Loucy (cell line): ENCODE results near the gene RNF168.

Experiments used
- H2AFZ ChIP-seq: fragments of 200-600 bp; sonication (generic); 2 replicates; pipeline ENCODE4 v1.6.0; 2016; ENCODE audit warnings: antibody characterized with exemption, mild to moderate bottlenecking, low read length, moderate library complexity
- H3F3A ChIP-seq: fragments of 200-600 bp; 2 replicates; pipeline ENCODE4 v1.6.0; 2016; ENCODE audit warnings: antibody characterized with exemption, low read depth, mild to moderate bottlenecking
- H3K27me3 ChIP-seq: fragments of 200-600 bp; sonication (generic); 2 replicates; pipeline ENCODE4 v1.6.1; 2014; ENCODE audit warnings: low read length, mild to moderate bottlenecking; ENCODE audit not compliant: insufficient read depth, poor library complexity, severe bottlenecking
- H3K36me3 ChIP-seq: fragments of 200-600 bp; sonication (generic); 2 replicates; pipeline ENCODE4 v1.6.1; 2016; ENCODE audit warnings: low read length; ENCODE audit not compliant: insufficient read depth
- H3K4me1 ChIP-seq: fragments of 200-600 bp; sonication (generic); 2 replicates; pipeline ENCODE4 v1.5.1; 2014; ENCODE audit warnings: low read length, mild to moderate bottlenecking; ENCODE audit not compliant: insufficient read depth, poor library complexity, severe bottlenecking
- H3K4me2 ChIP-seq: fragments of 200-600 bp; sonication (generic); 2 replicates; pipeline ENCODE4 v1.6.0; 2014; ENCODE audit warnings: antibody characterized with exemption, low read length, low read depth, mild to moderate bottlenecking; ENCODE audit not compliant: poor library complexity, severe bottlenecking
- H3K4me3 ChIP-seq: fragments of 200-600 bp; sonication (generic); 2 replicates; pipeline ENCODE4 v1.5.1; 2014; ENCODE audit warnings: low read length, mild to moderate bottlenecking, mixed read lengths; ENCODE audit not compliant: poor library complexity, severe bottlenecking
- H3K79me2 ChIP-seq: fragments of 200-600 bp; sonication (generic); 2 replicates; pipeline ENCODE4 v1.6.1; 2014; ENCODE audit warnings: low read length; ENCODE audit not compliant: insufficient read depth
- H3K9ac ChIP-seq: fragments of 200-600 bp; sonication (generic); 2 replicates; pipeline ENCODE4 v1.6.0; 2014; ENCODE audit warnings: mild to moderate bottlenecking, low read depth, low read length, moderate library complexity; ENCODE audit not compliant: poor library complexity, severe bottlenecking
- H3K9me2 ChIP-seq: fragments of 200-600 bp; sonication (generic); replicated peaks from 2 replicates; pipeline ENCODE4 v1.6.1; 2016; ENCODE audit warnings: low read depth, low read length, mixed read lengths
- H3K9me3 ChIP-seq: fragments of 200-600 bp; sonication (generic); 2 replicates; pipeline ENCODE4 v1.6.1; 2014; ENCODE audit warnings: mild to moderate bottlenecking, antibody characterized with exemption, low read length, low read depth; ENCODE audit not compliant: insufficient read depth
- H4K20me1 ChIP-seq: fragments of 200-600 bp; sonication (generic); 2 replicates; pipeline ENCODE4 v1.6.0; 2014; ENCODE audit warnings: antibody characterized with exemption, low read length, mild to moderate bottlenecking; ENCODE audit not compliant: insufficient read depth, poor library complexity, severe bottlenecking
- CTCF ChIP-seq: fragments of 200-600 bp; sonication (generic); conservative IDR thresholded peaks from 2 replicates; pipeline ENCODE4 v1.5.1; 2014; ENCODE audit warnings: mild to moderate bottlenecking, antibody characterized with exemption, low read length
- EZH2phosphoT487 ChIP-seq: fragments of 200-600 bp; IDR thresholded peaks from 2 replicates; pipeline ENCODE4 v1.6.1; 2018; ENCODE audit warnings: antibody characterized with exemption, mild to moderate bottlenecking, moderate library complexity, borderline replicate concordance

The RNF168 gene

GRCh38 chr3:196444500-196444894, 59.1 kb downstream of the RNF168 start:
- Histone ChIP-seq H3K9me2 (no peaks in the 10 kb centered on the region), H3K79me2 (no peaks in the 10 kb centered on the region), H3F3A (no peaks in the 10 kb centered on the region), H3K27me3 (no peaks in the 10 kb centered on the region), H3K36me3 (no peaks in the 10 kb centered on the region), H3K4me2 (no peak overlapping the region), H3K4me3 (no peak overlapping the region), H3K9me3 (no peaks in the 10 kb centered on the region), H3K4me1 (peaks cover 5% of the 10 kb centered on the region), H4K20me1 (no peaks in the 10 kb centered on the region), H3K9ac (no peak overlapping the region), H2AFZ (no peak overlapping the region)
- TF ChIP-seq CTCF (no peak), EZH2phosphoT487 (no peak)

- no peaks in the 10 kb centered on the region for H3K36me3 ChIP-seq
- no peak overlapping the region for H3K4me3 ChIP-seq
- no peak for TF ChIP-seq CTCF
- no peak overlapping the region for H3K9ac ChIP-seq
- peaks cover 5% of the 10 kb centered on the region for H3K4me1 ChIP-seq
- no peak overlapping the region for H2AFZ ChIP-seq
- no peaks in the 10 kb centered on the region for H3K9me2 ChIP-seq
- H3K4me2 ChIP-seq, result no peak overlapping the region
- no peaks in the 10 kb centered on the region for H3K79me2 ChIP-seq
- no peaks in the 10 kb centered on the region for H3F3A ChIP-seq
- H4K20me1 ChIP-seq, result no peaks in the 10 kb centered on the region
- H3K9me3 ChIP-seq, result no peaks in the 10 kb centered on the region
- no peaks in the 10 kb centered on the region for H3K27me3 ChIP-seq
These were observed 62.9 kb downstream of the RNF168 start for GRCh38 chr3:196440696-196441095.

GRCh38 chr3:196440041-196440537, 63.5 kb downstream of the RNF168 start:
- TF ChIP-seq EZH2phosphoT487 (no peak), CTCF (no peak)
- Histone ChIP-seq H3K9me2 (no peaks in the 10 kb centered on the region), H3K9me3 (no peaks in the 10 kb centered on the region), H3K4me1 (peaks cover 5% of the 10 kb centered on the region), H3K79me2 (no peaks in the 10 kb centered on the region), H3K27me3 (no peaks in the 10 kb centered on the region), H4K20me1 (no peaks in the 10 kb centered on the region), H3K4me3 (no peak overlapping the region), H3F3A (no peaks in the 10 kb centered on the region), H3K9ac (no peak overlapping the region), H3K4me2 (no peak overlapping the region), H3K36me3 (no peaks in the 10 kb centered on the region), H2AFZ (no peak overlapping the region)
